Stimulated activated CD4-positive, alpha-beta T cell treated with anti-CD3 and anti-CD28 coated beads, TNF-alpha, amount 100 ng/mL, for 48 hours (primary cell): ENCODE results near the gene SKI.

Experiments used
- DNase-seq, 3 donors: peaks; one replicate each; pipeline ENCODE4 v3.0.0-alpha.2; 2020; ENCODE audit warnings: low read depth in 3 of 3

Gene SKI

GRCh38 chr1:2339206-2340085 is 111.3 kb downstream of the SKI start:
- DNase-seq, result no peak

GRCh38 chr1:2340086-2340917 is 112.2 kb downstream of the SKI start:
- no peak for DNase-seq

GRCh38 chr1:2340918-2341254 is 112.8 kb downstream of the SKI start:
- no peak for DNase-seq

GRCh38 chr1:2341706-2342383 is 113.7 kb downstream of the SKI start:
- DNase-seq, result no peak

- no peak for DNase-seq
Observed at GRCh38 chr1:2342384-2343022, 114.4 kb downstream of the SKI start.

GRCh38 chr1:2343023-2343935 is 115.2 kb downstream of the SKI start:
- DNase-seq, result no peak

- no peak for DNase-seq
Observed at GRCh38 chr1:2344121-2344681, 116.1 kb downstream of the SKI start.

GRCh38 chr1:2344744-2345296 is 116.7 kb downstream of the SKI start:
- no peak for DNase-seq

GRCh38 chr1:2345297-2346075 is 117.4 kb downstream of the SKI start:
- DNase-seq, result no peak

GRCh38 chr1:2346691-2347408 is 118.7 kb downstream of the SKI start:
- no peak for DNase-seq

GRCh38 chr1:2347409-2347785 is 119.3 kb downstream of the SKI start:
- DNase-seq, result no peak

GRCh38 chr1:2347896-2348295 is 119.8 kb downstream of the SKI start:
- no peak for DNase-seq

- no peak for DNase-seq
Observed at GRCh38 chr1:2348346-2349325, 120.5 kb downstream of the SKI start.

GRCh38 chr1:2349806-2350205 is 121.7 kb downstream of the SKI start:
- DNase-seq, result no peak

GRCh38 chr1:2350501-2350900 is 122.4 kb downstream of the SKI start:
- no peak for DNase-seq

GRCh38 chr1:2350911-2351655 is 123.0 kb downstream of the SKI start:
- no peak for DNase-seq

- no peak for DNase-seq
Observed at GRCh38 chr1:2351723-2352122, 123.6 kb downstream of the SKI start.
